Endothelial cell of umbilical vein (primary cell): ENCODE data around the gene TMEM11. TPM values are rescaled to one million over a fixed set of nuclear protein-coding genes. Genes with fewer than 3 reads are reported as not detected.

ENCODE experiments used
- BruUV-seq: library from RNA; stranded (reverse); fragments of 400-500 nt; replicated peaks from 2 replicates; lab custom pipeline; 2021; lab: Mats Ljungman, UMichigan
- CTCF ChIA-PET: fragments of 300-600, 350-600 bp; sonication (Branson Sonifier 250); formaldehyde crosslinking; loops from one replicate; lab custom pipeline; 2021; ENCODE audit warnings: antibody characterized with exemption, inconsistent platforms; lab: Charles Lee
- POLR2A ChIA-PET: fragments of 300-600, 350-600 bp; sonication (Branson Sonifier 250); formaldehyde crosslinking; loops from one replicate; lab custom pipeline; 2021; ENCODE audit warnings: antibody characterized with exemption, inconsistent platforms; lab: Charles Lee
- DNase-seq: peaks from one replicate; pipeline ENCODE4 v3.0.0-alpha.2; 2011; ENCODE audit warnings: low read depth, low spot score
- FAIRE-seq: peaks from 2 replicates; lab custom pipeline; 2011; peaks lifted over from hg19 to GRCh38; lab: Jason Lieb, UNC
- H2AFZ ChIP-seq: 2 replicates; pipeline ENCODE4 v1.6.0; 2012; ENCODE audit warnings: low read depth, low read length, control low read depth, inconsistent platforms
- H3K27ac ChIP-seq: 2 replicates; pipeline ENCODE4 v1.5.1; 2011; ENCODE audit warnings: low read depth, mild to moderate bottlenecking, control low read depth, low read length, moderate library complexity; ENCODE audit not compliant: insufficient read depth
- H3K27me3 ChIP-seq, 2 experiments: 2 replicates each; pipeline versions ENCODE4 v1.6.0 to v1.6.1; 2011; ENCODE audit warnings: low read length in 2 of 2, mixed read lengths in 1 of 2; ENCODE audit not compliant: control insufficient read depth in 2 of 2, insufficient read depth in 2 of 2
- H3K36me3 ChIP-seq, 2 experiments: 2 replicates in 1 of 2; 3 replicates in 1 of 2; pipeline ENCODE4 v1.5.1; 2011; ENCODE audit warnings: low read length in 2 of 2, mild to moderate bottlenecking in 1 of 2, moderate library complexity in 1 of 2; ENCODE audit not compliant: control insufficient read depth in 2 of 2, insufficient read depth in 2 of 2; ENCODE audit errors: extremely low read depth in 1 of 2
- H3K4me1 ChIP-seq: 3 replicates; pipeline ENCODE4 v1.5.1; 2011; ENCODE audit warnings: mild to moderate bottlenecking, low read length; ENCODE audit not compliant: control insufficient read depth, insufficient read depth; ENCODE audit errors: extremely low read depth
- H3K4me2 ChIP-seq: 2 replicates; pipeline ENCODE4 v1.6.1; 2011; ENCODE audit warnings: low read length, control low read depth, mixed read lengths; ENCODE audit not compliant: insufficient read depth
- H3K4me3 ChIP-seq, 3 experiments: fragments of 200-600 bp in 1 of 3; sonication (generic), shearing (Covaris generic) in 1 of 3; replicated peaks in 1 of 3; 2 replicates each; pipeline ENCODE4 v1.5.1; 2011 to 2016; ENCODE audit warnings: control low read depth in 3 of 3, low read length in 3 of 3, mild to moderate bottlenecking in 2 of 3, inconsistent platforms in 1 of 3, low read depth in 1 of 3, moderate library complexity in 1 of 3; ENCODE audit not compliant: insufficient read depth in 1 of 3
- H3K79me2 ChIP-seq: 2 replicates; pipeline ENCODE4 v1.6.0; 2012; ENCODE audit warnings: low read length, inconsistent platforms; ENCODE audit not compliant: control insufficient read depth, insufficient read depth
- H3K9ac ChIP-seq: replicated peaks from 2 replicates; pipeline ENCODE3; 2011; ENCODE audit warnings: low read length, control low read depth; ENCODE audit not compliant: insufficient read depth; ENCODE audit errors: extremely low read depth
- H3K9me1 ChIP-seq: replicated peaks from 3 replicates; pipeline ENCODE4 v1.6.0; 2011; ENCODE audit warnings: mild to moderate bottlenecking, low read length; ENCODE audit not compliant: control insufficient read depth, insufficient read depth; ENCODE audit errors: extremely low read depth
- H3K9me3 ChIP-seq: replicated peaks from 2 replicates; pipeline ENCODE4 v1.5.1; 2012; ENCODE audit warnings: low read length, inconsistent platforms; ENCODE audit not compliant: control insufficient read depth, insufficient read depth
- H4K20me1 ChIP-seq: replicated peaks from 2 replicates; pipeline ENCODE3; 2011; ENCODE audit warnings: mild to moderate bottlenecking, low read length; ENCODE audit not compliant: control insufficient read depth, insufficient read depth; ENCODE audit errors: extremely low read depth
- EZH2 ChIP-seq: IDR thresholded peaks from 2 replicates; pipeline ENCODE4 v1.6.1; 2012; ENCODE audit warnings: borderline replicate concordance, low read depth, mild to moderate bottlenecking, moderate library complexity, low read length, inconsistent platforms; ENCODE audit not compliant: severe bottlenecking
- FOS ChIP-seq: IDR thresholded peaks from 2 replicates; pipeline ENCODE4 v1.6.1; 2011; ENCODE audit warnings: mild to moderate bottlenecking, low read length, moderate library complexity, borderline replicate concordance; ENCODE audit not compliant: insufficient read depth
- GATA2 ChIP-seq: IDR thresholded peaks from 2 replicates; pipeline ENCODE4 v1.7.0; 2011; ENCODE audit warnings: low read depth, mild to moderate bottlenecking, moderate library complexity, mixed read lengths, low read length; ENCODE audit not compliant: insufficient read length, insufficient read depth
- JUN ChIP-seq: IDR thresholded peaks from 2 replicates; pipeline ENCODE4 v1.6.1; 2011; ENCODE audit warnings: borderline replicate concordance, low read depth; ENCODE audit not compliant: insufficient read length, insufficient read depth
- MYC ChIP-seq: IDR thresholded peaks from one replicate; pipeline ENCODE4 v1.6.1; 2011; ENCODE audit warnings: mild to moderate bottlenecking, low read depth, low read length
- POLR2A ChIP-seq: IDR thresholded peaks from 2 replicates; pipeline ENCODE4 v1.6.1; 2012; ENCODE audit warnings: low read depth, mild to moderate bottlenecking, control low read depth, low read length
- POLR2AphosphoS5 ChIP-seq: IDR thresholded peaks from 2 replicates; pipeline ENCODE4 v1.6.1; 2012; ENCODE audit warnings: low read depth, mild to moderate bottlenecking, control low read depth, low read length, moderate library complexity; ENCODE audit not compliant: insufficient read depth
- dilution Hi-C: fragments of 300-500 bp; cut with MboI; formaldehyde crosslinking; loops from one replicate; pipeline ENCODE4 v1.15.0; 2019; ENCODE audit warnings: low sequenced_read_pairs; ENCODE audit not compliant: extremely low pct_ligation_motif_present
- intact Hi-C: fragments of 100-400 bp; cut with micrococcal nuclease; formaldehyde crosslinking; loops from one replicate; pipeline ENCODE4 v1.10.0; 2022
- polyA plus RNA-seq, 4 experiments: library from polyadenylated mRNA; depleted of rRNA in 3 of 4; stranded (reverse) in 3 of 4; unstranded in 1 of 4; fragments of >200 nt; gene quantifications; 2 replicates each; pipeline versions ENCODE4 v1.2.1 to v1.2.3, GENCODE V29; 2011 to 2012; ENCODE audit warnings: missing spikeins in 1 of 4
- total RNA-seq: library from RNA; stranded (reverse); gene quantifications from 2 replicates; pipeline ENCODE4 v1.2.3, GENCODE V29; 2021
- TF ChIP-seq, protein P1 (sequence below), 2 donors: IDR thresholded peaks; 1 replicate in 1 of 2; 2 replicates in 1 of 2; pipeline ENCODE4 v1.5.1; 2011; ENCODE audit warnings: low read length in 2 of 2, mild to moderate bottlenecking in 2 of 2, moderate library complexity in 2 of 2, control low read depth in 1 of 2, inconsistent platforms in 1 of 2, low read depth in 1 of 2; ENCODE audit not compliant: insufficient read depth in 1 of 2; ENCODE audit errors: extremely low read depth in 1 of 2
- TF ChIP-seq, protein P2 (sequence below): IDR thresholded peaks from 2 replicates; pipeline ENCODE4 v1.6.1; 2011; ENCODE audit not compliant: insufficient read depth, insufficient read length

TMEM11 gene
- total and polyA plus RNA-seq, 2 donors (not counting 3 experiments of a cell fraction or from before 2014, with no cell fraction given), result 27.4 to 79.9 TPM

DNA sequence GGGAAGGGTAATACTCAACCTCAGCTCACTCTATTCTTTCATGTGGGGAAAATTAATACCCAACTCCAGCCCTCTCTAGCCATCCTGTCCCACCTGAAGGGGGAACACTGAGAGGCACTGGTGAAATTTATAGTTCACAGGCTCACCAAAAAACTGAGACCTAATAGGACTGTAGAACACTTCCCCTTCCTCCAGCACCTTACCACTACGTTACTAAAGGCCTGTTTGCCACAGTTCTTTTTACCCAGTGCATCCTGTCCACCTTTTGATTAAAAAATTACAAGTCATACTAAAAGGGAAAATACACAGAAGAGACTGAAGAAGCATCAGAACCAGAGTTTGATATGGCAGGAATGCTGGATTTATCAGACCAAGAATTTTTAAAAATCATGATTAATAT is 61.2 kb downstream of the TMEM11 start:
- Histone ChIP-seq H3K9me3 (no peaks in the 10 kb centered on the region), H3K79me2 (no peaks in the 10 kb centered on the region), H3K4me2 (no peak overlapping the region), H3K9ac (no peak overlapping the region), H2AFZ (no peak overlapping the region), H3K9me1 (no peaks in the 10 kb centered on the region), H3K36me3 (no peaks in the 10 kb centered on the region), H3K4me3 (no peak overlapping the region), H3K27ac (no peak overlapping the region), H3K27me3 (no peaks in the 10 kb centered on the region), H4K20me1 (no peaks in the 10 kb centered on the region), H3K4me1 (no peaks in the 10 kb centered on the region)
- TF ChIP-seq FOS (no peak), POLR2AphosphoS5 (no peak), JUN (no peak), GATA2 (no peak), MYC (no peak), EZH2 (no peak), POLR2A (no peak)
- TF ChIP-seq, protein P1, sequence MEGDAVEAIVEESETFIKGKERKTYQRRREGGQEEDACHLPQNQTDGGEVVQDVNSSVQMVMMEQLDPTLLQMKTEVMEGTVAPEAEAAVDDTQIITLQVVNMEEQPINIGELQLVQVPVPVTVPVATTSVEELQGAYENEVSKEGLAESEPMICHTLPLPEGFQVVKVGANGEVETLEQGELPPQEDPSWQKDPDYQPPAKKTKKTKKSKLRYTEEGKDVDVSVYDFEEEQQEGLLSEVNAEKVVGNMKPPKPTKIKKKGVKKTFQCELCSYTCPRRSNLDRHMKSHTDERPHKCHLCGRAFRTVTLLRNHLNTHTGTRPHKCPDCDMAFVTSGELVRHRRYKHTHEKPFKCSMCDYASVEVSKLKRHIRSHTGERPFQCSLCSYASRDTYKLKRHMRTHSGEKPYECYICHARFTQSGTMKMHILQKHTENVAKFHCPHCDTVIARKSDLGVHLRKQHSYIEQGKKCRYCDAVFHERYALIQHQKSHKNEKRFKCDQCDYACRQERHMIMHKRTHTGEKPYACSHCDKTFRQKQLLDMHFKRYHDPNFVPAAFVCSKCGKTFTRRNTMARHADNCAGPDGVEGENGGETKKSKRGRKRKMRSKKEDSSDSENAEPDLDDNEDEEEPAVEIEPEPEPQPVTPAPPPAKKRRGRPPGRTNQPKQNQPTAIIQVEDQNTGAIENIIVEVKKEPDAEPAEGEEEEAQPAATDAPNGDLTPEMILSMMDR (IDR thresholded peaks at IDR 0.05; ENCODE audit: extremely low read depth in 1 of 2, insufficient read depth in 1 of 2, low read depth in 1 of 2, low read length in 2 of 2), result no peak
- TF ChIP-seq, protein P2, sequence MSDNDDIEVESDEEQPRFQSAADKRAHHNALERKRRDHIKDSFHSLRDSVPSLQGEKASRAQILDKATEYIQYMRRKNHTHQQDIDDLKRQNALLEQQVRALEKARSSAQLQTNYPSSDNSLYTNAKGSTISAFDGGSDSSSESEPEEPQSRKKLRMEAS, result no peak
- no TSS peak for BruUV-seq
- CTCF ChIA-PET, result no interaction called here
- DNase-seq (no peak), FAIRE-seq (no peak)
- intact Hi-C loops, result no loop called here
- POLR2A ChIA-PET, result no interaction called here
- dilution Hi-C loops, result no loop called here
